ENCODE data around the gene TMEM92.

DNA sequence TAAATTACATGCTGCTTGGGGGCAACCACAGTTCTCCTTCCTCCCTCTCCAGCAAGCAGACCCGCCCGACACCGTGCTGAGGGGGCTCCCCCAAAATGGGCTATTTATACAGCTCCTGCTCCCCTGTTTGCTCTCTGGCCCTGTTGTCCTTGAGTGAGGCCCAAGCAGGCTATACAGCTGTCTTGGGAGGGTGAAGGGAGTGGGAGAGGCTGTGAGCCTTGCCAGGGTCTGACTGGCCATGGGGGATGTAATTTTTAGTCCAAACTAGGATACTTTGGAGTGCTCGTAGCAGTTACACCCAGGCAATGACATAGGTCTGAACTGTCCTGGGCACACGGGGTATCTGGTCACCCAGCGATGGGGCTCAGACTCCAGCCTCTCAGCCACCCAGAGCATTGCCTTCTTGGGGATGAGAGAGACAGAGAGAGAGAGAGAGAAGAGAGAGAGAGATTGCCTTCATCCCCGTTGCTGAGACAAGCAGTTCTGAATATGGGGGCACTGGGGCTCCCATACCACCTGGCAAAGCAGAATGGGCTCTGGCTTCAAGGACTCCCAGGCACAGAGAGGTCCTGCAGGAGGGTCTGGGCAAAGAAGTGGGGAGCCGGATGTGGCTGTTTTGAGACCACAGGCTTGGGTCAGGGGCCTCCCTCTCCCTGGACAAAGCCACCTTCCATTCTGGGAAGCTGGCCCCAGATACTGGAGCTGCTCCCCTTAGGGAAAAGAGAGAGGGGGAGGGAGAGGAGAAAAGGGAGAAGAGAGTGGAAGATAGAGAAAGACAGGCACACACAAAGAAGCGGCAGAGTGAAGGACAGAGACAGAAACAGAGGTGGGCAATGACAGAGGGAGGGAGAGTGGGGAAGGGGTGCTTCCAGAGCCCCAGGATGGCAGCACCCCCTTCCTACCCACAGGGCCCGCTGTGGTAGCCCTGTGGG, 10.7 kb upstream of the TMEM92 start:
- TF ChIP-seq, protein P1, sequence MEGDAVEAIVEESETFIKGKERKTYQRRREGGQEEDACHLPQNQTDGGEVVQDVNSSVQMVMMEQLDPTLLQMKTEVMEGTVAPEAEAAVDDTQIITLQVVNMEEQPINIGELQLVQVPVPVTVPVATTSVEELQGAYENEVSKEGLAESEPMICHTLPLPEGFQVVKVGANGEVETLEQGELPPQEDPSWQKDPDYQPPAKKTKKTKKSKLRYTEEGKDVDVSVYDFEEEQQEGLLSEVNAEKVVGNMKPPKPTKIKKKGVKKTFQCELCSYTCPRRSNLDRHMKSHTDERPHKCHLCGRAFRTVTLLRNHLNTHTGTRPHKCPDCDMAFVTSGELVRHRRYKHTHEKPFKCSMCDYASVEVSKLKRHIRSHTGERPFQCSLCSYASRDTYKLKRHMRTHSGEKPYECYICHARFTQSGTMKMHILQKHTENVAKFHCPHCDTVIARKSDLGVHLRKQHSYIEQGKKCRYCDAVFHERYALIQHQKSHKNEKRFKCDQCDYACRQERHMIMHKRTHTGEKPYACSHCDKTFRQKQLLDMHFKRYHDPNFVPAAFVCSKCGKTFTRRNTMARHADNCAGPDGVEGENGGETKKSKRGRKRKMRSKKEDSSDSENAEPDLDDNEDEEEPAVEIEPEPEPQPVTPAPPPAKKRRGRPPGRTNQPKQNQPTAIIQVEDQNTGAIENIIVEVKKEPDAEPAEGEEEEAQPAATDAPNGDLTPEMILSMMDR (IDR thresholded peaks at IDR 0.05) = no peak
- TF ChIP-seq EZH2 (IDR thresholded peaks at IDR 0.05) (no peak), EZH2phosphoT487 (IDR thresholded peaks at IDR 0.05) (no peak)

All from neural progenitor cell (in vitro differentiated cells).